Keratinocyte (primary cell): ENCODE measurements around the gene DLL4. TPM values are rescaled to one million over a fixed set of nuclear protein-coding genes. Genes with fewer than 3 reads are reported as not detected.

Experiments
- DNase-seq: peaks from one replicate; pipeline ENCODE4 v3.0.0-alpha.2; 2011; ENCODE audit warnings: low read depth, missing footprints, low spot score
- FAIRE-seq: peaks from 2 replicates; lab custom pipeline; 2011; peaks lifted over from hg19 to GRCh38; lab: Jason Lieb, UNC
- H2AFZ ChIP-seq: 2 replicates; pipeline ENCODE4 v1.6.0; 2012; ENCODE audit warnings: low read length, control low read depth, inconsistent platforms; ENCODE audit not compliant: control insufficient read depth
- H3K27ac ChIP-seq: 2 replicates; pipeline ENCODE4 v1.5.1; 2011; ENCODE audit warnings: low read length; ENCODE audit not compliant: control insufficient read depth, insufficient read depth
- H3K27me3 ChIP-seq: 3 replicates; pipeline ENCODE4 v1.6.0; 2011; ENCODE audit warnings: low read length; ENCODE audit not compliant: control insufficient read depth, insufficient read depth; ENCODE audit errors: extremely low read depth
- H3K36me3 ChIP-seq, 2 experiments: 2 replicates in 1 of 2; 3 replicates in 1 of 2; pipeline ENCODE4 v1.5.1; 2011; ENCODE audit warnings: low read length in 2 of 2, mild to moderate bottlenecking in 1 of 2; ENCODE audit not compliant: control insufficient read depth in 2 of 2, insufficient read depth in 2 of 2; ENCODE audit errors: extremely low read depth in 1 of 2
- H3K4me1 ChIP-seq: 3 replicates; pipeline ENCODE4 v1.5.1; 2011; ENCODE audit warnings: low read length; ENCODE audit not compliant: control insufficient read depth, insufficient read depth; ENCODE audit errors: extremely low read depth
- H3K4me2 ChIP-seq: 3 replicates; pipeline ENCODE4 v1.6.0; 2011; ENCODE audit warnings: low read depth, low read length; ENCODE audit not compliant: control insufficient read depth, insufficient read depth; ENCODE audit errors: extremely low read depth
- H3K4me3 ChIP-seq, 3 experiments: fragments of 200-600 bp in 1 of 3; sonication (generic) in 1 of 3; 2 replicates in 2 of 3; 3 replicates in 1 of 3; pipeline ENCODE4 v1.5.1; 2011 to 2016; ENCODE audit warnings: low read length in 3 of 3, mild to moderate bottlenecking in 3 of 3, control low read depth in 2 of 3, inconsistent platforms in 1 of 3, low read depth in 1 of 3, mixed read lengths in 1 of 3, mixed run types in 1 of 3, moderate library complexity in 1 of 3; ENCODE audit not compliant: control insufficient read depth in 2 of 3, insufficient read depth in 2 of 3; ENCODE audit errors: extremely low read depth in 1 of 3
- H3K79me2 ChIP-seq: 2 replicates; pipeline ENCODE4 v1.6.0; 2012; ENCODE audit warnings: low read length; ENCODE audit not compliant: control insufficient read depth, insufficient read depth
- H3K9ac ChIP-seq: 3 replicates; pipeline ENCODE4 v1.6.0; 2011; ENCODE audit warnings: low read length; ENCODE audit not compliant: control insufficient read depth, insufficient read depth; ENCODE audit errors: extremely low read depth
- H3K9me1 ChIP-seq: 3 replicates; pipeline ENCODE4 v1.6.0; 2011; ENCODE audit warnings: low read length; ENCODE audit not compliant: control insufficient read depth, insufficient read depth; ENCODE audit errors: extremely low read depth
- H3K9me3 ChIP-seq: 2 replicates; pipeline ENCODE4 v1.5.1; 2012; ENCODE audit warnings: low read depth, low read length; ENCODE audit not compliant: control insufficient read depth
- H4K20me1 ChIP-seq: 3 replicates; pipeline ENCODE4 v1.6.0; 2011; ENCODE audit warnings: low read length; ENCODE audit not compliant: control insufficient read depth, insufficient read depth; ENCODE audit errors: extremely low read depth
- CTCF ChIP-seq, 3 experiments: IDR thresholded peaks in 1 of 3; conservative IDR thresholded peaks in 1 of 3; optimal IDR thresholded peaks in 1 of 3; 2 replicates in 2 of 3; 3 replicates in 1 of 3; pipeline versions ENCODE3 to v1.5.1; 2011; ENCODE audit warnings: low read length in 3 of 3, mild to moderate bottlenecking in 3 of 3, moderate library complexity in 2 of 3, control low read depth in 1 of 3, inconsistent platforms in 1 of 3; ENCODE audit not compliant: insufficient read depth in 2 of 3; ENCODE audit errors: extremely low read depth in 1 of 3
- EZH2 ChIP-seq: IDR thresholded peaks from one replicate; pipeline ENCODE4 v1.6.1; 2012; ENCODE audit warnings: inconsistent platforms, mild to moderate bottlenecking, low read length, moderate library complexity
- dilution Hi-C: fragments of 300-500 bp; cut with MboI; formaldehyde crosslinking; loops from one replicate; pipeline ENCODE4 v1.7.0; 2020; ENCODE audit warnings: low sequenced_read_pairs; ENCODE audit not compliant: extremely low pct_ligation_motif_present
- polyA plus RNA-seq, 5 experiments: library from polyadenylated mRNA; depleted of rRNA in 3 of 5; stranded (reverse) in 3 of 5; stranded (forward) in 1 of 5; unstranded in 1 of 5; fragments of >200 nt; gene quantifications; 1 replicate in 1 of 5; 2 replicates in 3 of 5; 3 replicates in 1 of 5; pipeline versions ENCODE4 v1.2.1 to v1.2.3, GENCODE V29; 2011 to 2012; ENCODE audit warnings: missing spikeins in 2 of 5, low read depth in 1 of 5, low replicate concordance in 1 of 5

The DLL4 gene
- polyA plus RNA-seq, 1 donor (not counting 4 experiments of a cell fraction or from before 2014, with no cell fraction given): not detected

- Histone ChIP-seq H3K27ac (no peak overlapping the region), H3K9me3 (no peaks in the 10 kb centered on the region), H3K79me2 (no peaks in the 10 kb centered on the region), H3K9me1 (no peaks in the 10 kb centered on the region), H3K27me3 (peaks cover 19% of the 10 kb centered on the region), H3K4me3 (no peak overlapping the region), H3K9ac (no peak overlapping the region), H3K36me3 (no peaks in the 10 kb centered on the region), H2AFZ (no peak overlapping the region), H3K4me1 (peaks cover 6% of the 10 kb centered on the region), H3K4me2 (no peak overlapping the region), H4K20me1 (no peaks in the 10 kb centered on the region)
- dilution Hi-C loops: no loop called here
- no peak for TF ChIP-seq EZH2
- DNase-seq (no peak), FAIRE-seq (no peak)
These were observed 9.4 kb downstream of the DLL4 start for GRCh38 chr15:40938536-40938870.

GRCh38 chr15:40940296-40940801 lies 11.2 kb downstream of the DLL4 start:
- DNase-seq: no peak
- Histone ChIP-seq H3K79me2 (no peaks in the 10 kb centered on the region), H2AFZ (no peak overlapping the region), H3K9me1 (no peaks in the 10 kb centered on the region), H3K4me2 (no peak overlapping the region), H3K9me3 (no peaks in the 10 kb centered on the region), H3K4me3 (no peak overlapping the region), H3K9ac (no peak overlapping the region), H3K27me3 (peaks cover 29% of the 10 kb centered on the region), H3K27ac (no peak overlapping the region), H3K4me1 (peaks cover 6% of the 10 kb centered on the region), H4K20me1 (no peaks in the 10 kb centered on the region), H3K36me3 (no peaks in the 10 kb centered on the region)
- no peak for FAIRE-seq
- dilution Hi-C loops: no loop called here
- no peak for TF ChIP-seq CTCF (optimal IDR thresholded peaks at IDR 0.05 in 1 of 3, IDR thresholded peaks at IDR 0.05 in 1 of 3, conservative IDR thresholded peaks at IDR 0.05 in 1 of 3; ENCODE audit: extremely low read depth in 1 of 3, insufficient read depth in 2 of 3, low read length in 3 of 3)
- no peak for TF ChIP-seq EZH2

GRCh38 chr15:40941068-40941527 lies 12.0 kb downstream of the DLL4 start:
- H3K79me2 ChIP-seq: no peaks in the 10 kb centered on the region
- H3K27ac ChIP-seq: no peak overlapping the region
- no peak overlapping the region for H2AFZ ChIP-seq
- peaks cover 6% of the 10 kb centered on the region for H3K4me1 ChIP-seq
- H4K20me1 ChIP-seq: no peaks in the 10 kb centered on the region
- dilution Hi-C loops: no loop called here
- no peaks in the 10 kb centered on the region for H3K9me1 ChIP-seq
- H3K9ac ChIP-seq: peak overlapping the region; percentile 68
- DNase-seq (no peak), FAIRE-seq (no peak)
- TF ChIP-seq CTCF (optimal IDR thresholded peaks at IDR 0.05 in 1 of 3, IDR thresholded peaks at IDR 0.05 in 1 of 3, conservative IDR thresholded peaks at IDR 0.05 in 1 of 3; ENCODE audit: extremely low read depth in 1 of 3, insufficient read depth in 2 of 3, low read length in 3 of 3): no peak
- H3K9me3 ChIP-seq: no peaks in the 10 kb centered on the region
- H3K36me3 ChIP-seq: no peaks in the 10 kb centered on the region
- peak overlapping the region; percentile 88 for H3K4me2 ChIP-seq
- H3K4me3 ChIP-seq: peak overlapping the region in 1 of 3 experiments; percentile 18
- peaks cover 31% of the 10 kb centered on the region for H3K27me3 ChIP-seq
